SU-DHL-6 (cell line): Measurements from ENCODE around the gene PRKCE.

Experiments
- H2AFZ ChIP-seq: fragments of 200-600 bp; sonication (generic); 2 replicates; pipeline ENCODE4 v1.6.1; 2014; ENCODE audit warnings: low read depth, mild to moderate bottlenecking, moderate library complexity, mixed read lengths, antibody characterized with exemption, low read length; ENCODE audit not compliant: severe bottlenecking
- H3F3A ChIP-seq: fragments of 200-600 bp; shearing (Covaris generic); 2 replicates; pipeline ENCODE4 v1.6.0; 2016; ENCODE audit warnings: antibody characterized with exemption, mild to moderate bottlenecking; ENCODE audit not compliant: insufficient read depth
- H3K27ac ChIP-seq: fragments of 200-600 bp; sonication (generic); 2 replicates; pipeline ENCODE4 v1.5.1; 2016; ENCODE audit warnings: low read depth, mild to moderate bottlenecking, low read length, moderate library complexity, mixed read lengths
- H3K27me3 ChIP-seq: fragments of 200-600 bp; sonication (generic), shearing (Covaris generic); 2 replicates; pipeline ENCODE4 v1.6.0; 2014; ENCODE audit warnings: mild to moderate bottlenecking, low read length
- H3K36me3 ChIP-seq: fragments of 200-600 bp; sonication (generic); 2 replicates; pipeline ENCODE4 v1.6.1; 2014; ENCODE audit warnings: mild to moderate bottlenecking, low read length, mixed read lengths
- H3K4me2 ChIP-seq: fragments of 300-600, 200-600 bp; shearing (Covaris generic), sonication (generic); 2 replicates; pipeline ENCODE4 v1.6.0; 2014; ENCODE audit warnings: low read length, low read depth, mild to moderate bottlenecking; ENCODE audit not compliant: poor library complexity, severe bottlenecking
- H3K4me3 ChIP-seq: fragments of 200-600 bp; sonication (generic); 2 replicates; pipeline ENCODE4 v1.5.1; 2014; ENCODE audit warnings: antibody characterized with exemption, low read length, mild to moderate bottlenecking, mixed read lengths; ENCODE audit not compliant: insufficient read depth, poor library complexity, severe bottlenecking
- H3K79me2 ChIP-seq: fragments of 200-600 bp; sonication (generic); 2 replicates; pipeline ENCODE4 v1.6.1; 2014; ENCODE audit warnings: mild to moderate bottlenecking, low read length, moderate library complexity; ENCODE audit not compliant: insufficient read depth
- H3K9ac ChIP-seq: fragments of 200-600 bp; sonication (generic); 2 replicates; pipeline ENCODE4 v1.7.0; 2014; ENCODE audit warnings: mild to moderate bottlenecking, low read length
- H3K9me2 ChIP-seq: fragments of 200-600 bp; sonication (generic); replicated peaks from 2 replicates; pipeline ENCODE4 v1.6.1; 2014; ENCODE audit warnings: low read length; ENCODE audit not compliant: insufficient read depth
- H3K9me3 ChIP-seq: fragments of 200-600 bp; sonication (generic); 2 replicates; pipeline ENCODE4 v1.6.1; 2014; ENCODE audit warnings: low read length, mixed read lengths; ENCODE audit not compliant: insufficient read depth
- H4K20me1 ChIP-seq: fragments of 200-600 bp; sonication (generic); 2 replicates; pipeline ENCODE4 v1.6.1; 2014; ENCODE audit warnings: low read depth, mild to moderate bottlenecking, antibody characterized with exemption, low read length, moderate library complexity, mixed read lengths
- CTCF ChIP-seq: fragments of 200-600 bp; sonication (generic); IDR thresholded peaks from one replicate; pipeline ENCODE4 v1.5.1; 2017; ENCODE audit warnings: antibody characterized with exemption, mild to moderate bottlenecking, low read length, moderate library complexity; ENCODE audit not compliant: insufficient read depth, poor library complexity, severe bottlenecking
- EZH2phosphoT487 ChIP-seq: fragments of 200-600 bp; sonication (generic), shearing (Covaris generic); conservative IDR thresholded peaks from 2 replicates; pipeline ENCODE4 v1.6.1; 2018; ENCODE audit warnings: mild to moderate bottlenecking, antibody characterized with exemption, low read length, moderate library complexity, mixed read lengths

PRKCE gene

GRCh38 chr2:45732946-45733345 lies 81.5 kb downstream of the PRKCE start:
- Histone ChIP-seq H3K9ac (no peak overlapping the region), H3F3A (no peaks in the 10 kb centered on the region), H2AFZ (no peak overlapping the region), H3K27ac (no peak overlapping the region), H3K27me3 (no peaks in the 10 kb centered on the region), H3K79me2 (no peaks in the 10 kb centered on the region), H3K36me3 (no peaks in the 10 kb centered on the region), H3K9me3 (no peaks in the 10 kb centered on the region), H3K4me3 (no peak overlapping the region), H4K20me1 (no peaks in the 10 kb centered on the region), H3K9me2 (no peaks in the 10 kb centered on the region), H3K4me2 (no peak overlapping the region)
- no peak for TF ChIP-seq CTCF
- no peak for TF ChIP-seq EZH2phosphoT487

- no peak overlapping the region for H3K4me3 ChIP-seq
- no peak overlapping the region for H2AFZ ChIP-seq
Measured at GRCh38 chr2:45734336-45734735, 82.9 kb downstream of the PRKCE start.

GRCh38 chr2:45734952-45735351 lies 83.5 kb downstream of the PRKCE start:
- Histone ChIP-seq H3K9ac (no peak overlapping the region), H3K36me3 (no peaks in the 10 kb centered on the region), H3K4me2 (no peak overlapping the region), H3K27me3 (no peaks in the 10 kb centered on the region), H3K4me3 (no peak overlapping the region), H3K27ac (no peak overlapping the region), H3K9me3 (no peaks in the 10 kb centered on the region), H3K79me2 (no peaks in the 10 kb centered on the region), H4K20me1 (no peaks in the 10 kb centered on the region), H3K9me2 (no peaks in the 10 kb centered on the region), H3F3A (no peaks in the 10 kb centered on the region), H2AFZ (no peak overlapping the region)
- TF ChIP-seq CTCF (no peak), EZH2phosphoT487 (no peak)

More at GRCh38 chr2:45734336-45734735, 82.9 kb downstream of the PRKCE start:
- no peak overlapping the region for H3K27ac ChIP-seq
- no peak overlapping the region for H3K9ac ChIP-seq
- no peaks in the 10 kb centered on the region for H3K27me3 ChIP-seq
- no peaks in the 10 kb centered on the region for H3K79me2 ChIP-seq
- H3F3A ChIP-seq: no peaks in the 10 kb centered on the region
- H3K9me2 ChIP-seq: no peaks in the 10 kb centered on the region
- no peaks in the 10 kb centered on the region for H4K20me1 ChIP-seq
- no peaks in the 10 kb centered on the region for H3K9me3 ChIP-seq
- no peak for TF ChIP-seq EZH2phosphoT487
- no peak for TF ChIP-seq CTCF
- no peaks in the 10 kb centered on the region for H3K36me3 ChIP-seq
- no peak overlapping the region for H3K4me2 ChIP-seq
